Measurements from ENCODE around the gene MYT1. TPM values are rescaled to one million over a fixed set of nuclear protein-coding genes. Genes with fewer than 3 reads are reported as not detected.

MYT1 gene
- total RNA-seq, 2 donors from 2014 or later = 0.27 to 0.74 TPM

DNA sequence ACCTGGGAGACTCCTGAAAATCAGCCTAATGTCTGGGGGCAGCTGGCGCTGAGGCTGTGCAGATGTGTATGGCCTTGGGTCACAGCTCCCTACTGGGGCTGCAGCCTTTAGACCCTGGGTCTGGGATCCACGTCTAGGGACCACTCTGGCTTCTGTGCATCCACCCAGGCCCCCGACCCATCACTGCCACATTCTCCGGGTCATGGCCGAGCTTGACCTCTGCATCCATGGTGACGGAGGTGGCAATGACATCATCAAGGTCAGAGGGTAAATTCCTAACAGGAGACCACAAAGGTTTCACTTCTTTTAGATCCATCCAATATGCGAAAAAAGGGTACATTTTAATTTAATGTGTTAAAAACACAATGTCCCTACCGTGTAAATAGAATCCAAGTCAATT lies 76.8 kb downstream of the MYT1 start:
- WGBS = 81% methylated on average over 8 of the region's 8 CpGs
- Histone ChIP-seq H3K4me1 (replicated peaks) (no peaks in the 10 kb centered on the region), H3K27me3 (replicated peaks; ENCODE audit: insufficient read depth) (no peaks in the 10 kb centered on the region), H3K4me3 (no peak overlapping the region), H3K36me3 (no peaks in the 10 kb centered on the region), H3K9me3 (no peaks in the 10 kb centered on the region), H3K27ac (no peak overlapping the region)
- no peak for DNase-seq (ENCODE audit: low spot score)
- intact Hi-C loops (cut with DNase I) = no loop called here
- no peak for TF ChIP-seq POLR2AphosphoS5 (IDR thresholded peaks at IDR 0.05)
- no peak for TF ChIP-seq CTCF (IDR thresholded peaks at IDR 0.05)
- no peak for TF ChIP-seq POLR2A (IDR thresholded peaks at IDR 0.05)

GRCh38 chr20:64242003-64242796 lies 77.9 kb downstream of the MYT1 start:
- TF ChIP-seq POLR2AphosphoS5 (IDR thresholded peaks at IDR 0.05) = no peak
- no peak for TF ChIP-seq POLR2A (IDR thresholded peaks at IDR 0.05)
- TF ChIP-seq CTCF (IDR thresholded peaks at IDR 0.05) = no peak
- Histone ChIP-seq H3K4me1 (replicated peaks) (no peaks in the 10 kb centered on the region), H3K27me3 (replicated peaks; ENCODE audit: insufficient read depth) (no peaks in the 10 kb centered on the region), H3K9me3 (no peaks in the 10 kb centered on the region), H3K36me3 (no peaks in the 10 kb centered on the region), H3K27ac (no peak overlapping the region), H3K4me3 (no peak overlapping the region)
- DNase-seq (ENCODE audit: low spot score) = no peak
- intact Hi-C loops (cut with DNase I) = no loop called here
- WGBS = 85% methylated on average over 19 of the region's 19 CpGs

- WGBS = 93% methylated on average over 4 of the region's 4 CpGs
- TF ChIP-seq POLR2A (IDR thresholded peaks at IDR 0.05) (no peak), POLR2AphosphoS5 (IDR thresholded peaks at IDR 0.05) (no peak), CTCF (IDR thresholded peaks at IDR 0.05) (no peak)
- Histone ChIP-seq H3K27ac (no peak overlapping the region), H3K4me3 (no peak overlapping the region), H3K27me3 (replicated peaks; ENCODE audit: insufficient read depth) (no peaks in the 10 kb centered on the region), H3K36me3 (no peaks in the 10 kb centered on the region), H3K4me1 (replicated peaks) (no peaks in the 10 kb centered on the region), H3K9me3 (no peaks in the 10 kb centered on the region)
- DNase-seq (ENCODE audit: low spot score) = no peak
- intact Hi-C loops (cut with DNase I) = no loop called here
These were observed 78.7 kb downstream of the MYT1 start for GRCh38 chr20:64242797-64243475.

DNA sequence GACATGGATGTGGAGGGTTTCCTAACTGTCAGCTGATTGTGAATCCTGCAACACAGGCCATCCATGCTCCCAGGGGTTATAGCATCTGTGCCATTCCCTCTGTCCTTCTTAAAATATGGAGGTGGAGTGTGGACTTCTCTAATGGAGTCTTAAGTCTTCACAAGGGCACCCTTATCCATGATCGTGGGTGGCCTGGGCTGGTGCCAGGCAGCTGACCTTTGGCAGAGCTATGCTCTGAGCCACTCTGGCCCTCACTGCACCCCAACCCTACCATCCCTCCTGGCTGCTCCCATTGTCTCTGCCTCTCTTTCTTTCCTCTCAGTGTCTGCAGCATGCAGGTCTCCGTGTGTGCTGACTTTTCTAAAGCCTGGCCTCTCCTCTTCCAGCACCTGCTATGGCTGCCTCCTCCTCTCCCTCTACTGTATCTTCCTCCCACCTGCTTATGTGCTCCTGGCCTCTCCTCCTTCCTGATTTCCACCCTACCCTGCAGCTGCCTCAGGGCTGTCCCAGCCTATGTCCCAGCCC lies 80.1 kb downstream of the MYT1 start:
- 80% methylated on average over 2 of the region's 2 CpGs for WGBS
- no peak for DNase-seq (ENCODE audit: low spot score)
- H3K27me3 ChIP-seq (replicated peaks; ENCODE audit: insufficient read depth) = no peaks in the 10 kb centered on the region
- intact Hi-C loops (cut with DNase I) = no loop called here
- no peaks in the 10 kb centered on the region for H3K9me3 ChIP-seq
- H3K36me3 ChIP-seq = no peaks in the 10 kb centered on the region
- no peaks in the 10 kb centered on the region for H3K4me1 ChIP-seq (replicated peaks)
- TF ChIP-seq POLR2AphosphoS5 (IDR thresholded peaks at IDR 0.05) (no peak), POLR2A (IDR thresholded peaks at IDR 0.05) (no peak), CTCF (IDR thresholded peaks at IDR 0.05) (no peak)
- no peak overlapping the region for H3K27ac ChIP-seq
- H3K4me3 ChIP-seq = no peak overlapping the region
